H9 (cell line): Measurements from ENCODE around the gene VPS45. TPM values are rescaled to one million over a fixed set of nuclear protein-coding genes. Genes with fewer than 3 reads are reported as not detected.

Experiments
- DNase-seq: peaks from one replicate; pipeline ENCODE4 v3.0.0-alpha.2; 2017
- H2AFZ ChIP-seq: one replicate; pipeline ENCODE4 v1.6.1; 2013; ENCODE audit warnings: mild to moderate bottlenecking, low read length, control low read depth, moderate library complexity
- H2AK5ac ChIP-seq: 2 replicates; pipeline ENCODE4 v1.6.1; 2013; ENCODE audit warnings: low read length, control low read depth, mixed read lengths; ENCODE audit not compliant: insufficient read length
- H2BK120ac ChIP-seq: one replicate; pipeline ENCODE4 v1.6.1; 2013; ENCODE audit warnings: low read depth, mild to moderate bottlenecking, low read length, control low read depth, inconsistent platforms; ENCODE audit not compliant: poor library complexity, severe bottlenecking
- H2BK12ac ChIP-seq: 2 replicates; pipeline ENCODE4 v1.6.1; 2013; ENCODE audit warnings: low read length, control low read depth, mixed read lengths, low read depth; ENCODE audit not compliant: insufficient read length
- H2BK15ac ChIP-seq: 2 replicates; pipeline ENCODE4 v1.6.1; 2013; ENCODE audit warnings: low read depth, low read length, control low read depth
- H2BK20ac ChIP-seq: one replicate; pipeline ENCODE4 v1.6.1; 2013; ENCODE audit warnings: low read depth, mild to moderate bottlenecking, low read length, control low read depth, inconsistent platforms; ENCODE audit not compliant: poor library complexity, severe bottlenecking
- H2BK5ac ChIP-seq: 2 replicates; pipeline ENCODE4 v1.6.1; 2013; ENCODE audit warnings: low read length, control low read depth, mixed read lengths; ENCODE audit not compliant: insufficient read length
- H3K14ac ChIP-seq: 2 replicates; pipeline ENCODE4 v1.6.1; 2013; ENCODE audit warnings: low read length, control low read depth; ENCODE audit not compliant: insufficient read depth
- H3K18ac ChIP-seq: 2 replicates; pipeline ENCODE4 v1.6.1; 2013; ENCODE audit warnings: low read depth, mild to moderate bottlenecking, mixed read lengths, low read length, control low read depth; ENCODE audit not compliant: insufficient read length
- H3K23ac ChIP-seq: 2 replicates; pipeline ENCODE4 v1.6.1; 2013; ENCODE audit warnings: low read length, control low read depth, mixed read lengths, low read depth; ENCODE audit not compliant: insufficient read length
- H3K23me2 ChIP-seq: 2 replicates; pipeline ENCODE4 v1.6.1; 2013; ENCODE audit warnings: low read depth, mild to moderate bottlenecking, mixed read lengths, low read length, control low read depth; ENCODE audit not compliant: insufficient read length, poor library complexity, severe bottlenecking
- H3K27ac ChIP-seq: 2 replicates; pipeline ENCODE4 v1.5.1; 2013; ENCODE audit warnings: low read length, control low read depth, mixed read lengths, low read depth; ENCODE audit not compliant: insufficient read length
- H3K27me3 ChIP-seq: 2 replicates; pipeline ENCODE4 v1.6.1; 2013; ENCODE audit warnings: low read length, control low read depth, inconsistent platforms; ENCODE audit not compliant: insufficient read depth
- H3K4ac ChIP-seq: 2 replicates; pipeline ENCODE4 v1.6.1; 2013; ENCODE audit warnings: low read depth, mild to moderate bottlenecking, control low read depth, inconsistent platforms, low read length, moderate library complexity
- H3K4me1 ChIP-seq: 2 replicates; pipeline ENCODE4 v1.6.1; 2013; ENCODE audit warnings: low read length, control low read depth, inconsistent platforms; ENCODE audit not compliant: insufficient read depth
- H3K4me2 ChIP-seq: 2 replicates; pipeline ENCODE4 v1.6.1; 2013; ENCODE audit warnings: low read length, control low read depth, mixed read lengths; ENCODE audit not compliant: insufficient read length, insufficient read depth
- H3K56ac ChIP-seq: 2 replicates; pipeline ENCODE4 v1.6.1; 2013; ENCODE audit warnings: low read depth, mild to moderate bottlenecking, mixed read lengths, low read length, control low read depth; ENCODE audit not compliant: insufficient read length
- H3K79me1 ChIP-seq: 2 replicates; pipeline ENCODE4 v1.6.1; 2013; ENCODE audit warnings: low read depth, mild to moderate bottlenecking, moderate library complexity, low read length, control low read depth, inconsistent platforms; ENCODE audit not compliant: insufficient read depth, poor library complexity, severe bottlenecking
- H3K79me2 ChIP-seq: 2 replicates; pipeline ENCODE4 v1.6.1; 2013; ENCODE audit warnings: low read length, control low read depth, inconsistent platforms; ENCODE audit not compliant: insufficient read depth
- H3K9ac ChIP-seq: 2 replicates; pipeline ENCODE4 v1.6.1; 2013; ENCODE audit warnings: low read length, control low read depth, mixed read lengths; ENCODE audit not compliant: insufficient read length; ENCODE audit errors: extremely low read depth
- H3K9me3 ChIP-seq: one replicate; pipeline ENCODE4 v1.6.1; 2013; ENCODE audit warnings: low read depth, low read length, inconsistent platforms; ENCODE audit not compliant: control insufficient read depth
- H3T11ph ChIP-seq: one replicate; pipeline ENCODE4 v1.6.1; 2013; ENCODE audit warnings: mild to moderate bottlenecking, low read length, control low read depth, inconsistent platforms
- H4K20me1 ChIP-seq: one replicate; pipeline ENCODE4 v1.6.1; 2013; ENCODE audit not compliant: control insufficient read depth, insufficient read length, insufficient read depth
- H4K5ac ChIP-seq: 2 replicates; pipeline ENCODE4 v1.6.1; 2013; ENCODE audit warnings: low read depth, mild to moderate bottlenecking, mixed read lengths, low read length, control low read depth; ENCODE audit not compliant: insufficient read length
- H4K8ac ChIP-seq: replicated peaks from 2 replicates; pipeline ENCODE4 v1.6.1; 2013; ENCODE audit warnings: low read length, control low read depth, mixed read lengths, low read depth; ENCODE audit not compliant: insufficient read length
- H4K91ac ChIP-seq: 2 replicates; pipeline ENCODE4 v1.6.1; 2013; ENCODE audit warnings: low read depth, mild to moderate bottlenecking, moderate library complexity, mixed read lengths, low read length, control low read depth; ENCODE audit not compliant: insufficient read length
- H3K27ac Mint-ChIP-seq, 3 experiments: 2 replicates in 2 of 3; 3 replicates in 1 of 3; pipeline ENCODE4 v1.8.0; 2020 to 2021; ENCODE audit warnings: mixed read lengths in 3 of 3, mild to moderate bottlenecking in 1 of 3, moderate library complexity in 1 of 3
- H3K27me3 Mint-ChIP-seq: 2 replicates; pipeline ENCODE4 v1.8.0; 2021; ENCODE audit warnings: low read depth, mild to moderate bottlenecking, moderate library complexity, mixed read lengths
- H3K36me3 Mint-ChIP-seq, 3 experiments: 2 replicates in 2 of 3; 3 replicates in 1 of 3; pipeline ENCODE4 v1.8.0; 2020 to 2021; ENCODE audit warnings: low read depth in 3 of 3, mixed read lengths in 3 of 3; ENCODE audit not compliant: insufficient read depth in 1 of 3
- H3K4me1 Mint-ChIP-seq, 2 experiments: 2 replicates each; pipeline ENCODE4 v1.8.0; 2020; ENCODE audit warnings: mixed read lengths in 2 of 2
- H3K4me3 Mint-ChIP-seq, 2 experiments: 2 replicates in 1 of 2; 3 replicates in 1 of 2; pipeline ENCODE4 v1.8.0; 2020 to 2021; ENCODE audit warnings: mild to moderate bottlenecking in 2 of 2, mixed read lengths in 2 of 2, moderate library complexity in 1 of 2
- H3K9me3 Mint-ChIP-seq, 2 experiments: 2 replicates in 1 of 2; 3 replicates in 1 of 2; pipeline ENCODE4 v1.8.0; 2020; ENCODE audit warnings: mild to moderate bottlenecking in 2 of 2, mixed read lengths in 2 of 2, moderate library complexity in 1 of 2
- CTCF ChIP-seq: fragments of 200-600 bp; sonication (generic); conservative IDR thresholded peaks from 3 replicates; pipeline ENCODE4 v1.8.0; 2021; ENCODE audit warnings: antibody characterized with exemption, mild to moderate bottlenecking
- WGBS: extraction: QIAGEN DNeasy Blood & Tissue Kit; methylation state at CpG from one replicate; pipeline ENCODE4 v1.1.7; 2013; ENCODE audit warnings: missing lambda C conversion rate, low lambda C conversion rate, mixed read lengths; ENCODE audit not compliant: insufficient read length; ENCODE audit errors: extremely low coverage; 5-methylcytosine and 5-hydroxymethylcytosine counted together
- total RNA-seq: library from RNA; stranded (reverse); gene quantifications from 2 replicates; pipeline ENCODE4 v1.2.1, GENCODE V29; 2021

The VPS45 gene
- total RNA-seq, 1 experiment from 2014 or later = 31.8 TPM

GRCh38 chr1:150156868-150157603, 89.5 kb downstream of the VPS45 start:
- H4K5ac ChIP-seq = no peak overlapping the region
- no peak overlapping the region for H2AFZ ChIP-seq
- no peaks in the 10 kb centered on the region for H4K20me1 ChIP-seq
- H3K79me2 ChIP-seq = no peaks in the 10 kb centered on the region
- no peak overlapping the region for H2BK20ac ChIP-seq
- Mint-ChIP-seq H3K36me3 (peaks cover 54 to 87% (median 76%) of the 10 kb centered on the region in 3 experiments), H3K4me3 (no peak overlapping the region), H3K27ac (peak overlapping the region in 1 of 3 experiments; percentile 57; a peak in 1 of 7 replicates), H3K9me3 (no peaks in the 10 kb centered on the region), H3K27me3 (no peaks in the 10 kb centered on the region), H3K4me1 (peaks cover 20 to 22% of the 10 kb centered on the region in 2 experiments)
- no peaks in the 10 kb centered on the region for H3K27me3 ChIP-seq
- no peak overlapping the region for H3K56ac ChIP-seq
- no peak overlapping the region for H4K91ac ChIP-seq
- no peak overlapping the region for H2BK120ac ChIP-seq
- DNase-seq = no peak
- no peak for TF ChIP-seq CTCF
- H3K9ac ChIP-seq = no peak overlapping the region
- H3T11ph ChIP-seq = no peak overlapping the region
- no peak overlapping the region for H3K4me2 ChIP-seq
- H3K9me3 ChIP-seq = no peaks in the 10 kb centered on the region
- no CpG with 5 or more reads among the region's 16 CpGs for WGBS
- no peak overlapping the region for H3K14ac ChIP-seq
- H2BK12ac ChIP-seq = no peak overlapping the region
- H3K23me2 ChIP-seq = no peaks in the 10 kb centered on the region
- no peaks in the 10 kb centered on the region for H3K79me1 ChIP-seq
- no peak overlapping the region for H2AK5ac ChIP-seq
- H3K18ac ChIP-seq = no peak overlapping the region
- H3K4ac ChIP-seq = no peak overlapping the region
- no peak overlapping the region for H4K8ac ChIP-seq
- no peak overlapping the region for H2BK15ac ChIP-seq
- no peak overlapping the region for H2BK5ac ChIP-seq
- no peak overlapping the region for H3K27ac ChIP-seq
- peaks cover 6% of the 10 kb centered on the region for H3K4me1 ChIP-seq
- no peak overlapping the region for H3K23ac ChIP-seq
